NCI-H460 (cell line): ENCODE data around the gene LAMC2. TPM values are rescaled to one million over a fixed set of nuclear protein-coding genes. Genes with fewer than 3 reads are reported as not detected.

Source experiments
- DNase-seq: peaks from one replicate; pipeline ENCODE4 v3.0.0-alpha.2; 2016; ENCODE audit warnings: low read depth; ENCODE audit errors: extremely low read depth
- total RNA-seq: library from RNA; depleted of rRNA; stranded (reverse); fragments of >200 nt; shearing (Covaris generic); gene quantifications from 2 replicates; pipeline ENCODE4 v1.2.3, GENCODE V29; 2014

The LAMC2 gene
- total RNA-seq, 1 experiment from 2014 or later: 2.1 TPM

- no peak for DNase-seq
These were observed 18.4 kb upstream of the LAMC2 start for GRCh38 chr1:183167676-183168075.

- no peak for DNase-seq
These were observed 17.8 kb upstream of the LAMC2 start for GRCh38 chr1:183168308-183168707.

GRCh38 chr1:183173828-183174227, 12.2 kb upstream of the LAMC2 start:
- no peak for DNase-seq

- DNase-seq: no peak
These were observed 10.4 kb upstream of the LAMC2 start for GRCh38 chr1:183175631-183176030.

GRCh38 chr1:183178545-183178944, 7.5 kb upstream of the LAMC2 start:
- no peak for DNase-seq

- no peak for DNase-seq
These were observed 7.0 kb upstream of the LAMC2 start for GRCh38 chr1:183179033-183179432.

DNA sequence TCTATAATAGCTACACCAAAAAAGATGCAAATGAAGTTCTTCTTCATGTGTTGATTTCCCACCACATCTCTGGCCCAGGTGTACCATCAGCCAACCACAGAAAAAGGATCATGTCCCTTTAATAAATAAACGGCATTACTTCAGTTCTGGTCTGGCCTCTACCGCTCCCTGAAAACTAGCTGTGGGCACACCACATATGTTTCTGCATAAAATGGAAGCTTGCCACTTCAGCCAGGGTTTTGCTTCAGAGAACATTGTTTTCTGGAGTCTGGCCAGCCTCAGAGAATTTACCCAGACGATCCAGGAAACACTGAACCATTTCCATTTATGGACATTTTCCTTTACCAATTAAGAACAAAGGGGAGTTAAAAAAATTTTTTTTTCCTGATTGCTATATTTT, 5.8 kb upstream of the LAMC2 start:
- DNase-seq: no peak

- DNase-seq: peak; percentile 65
These were observed 5.4 kb upstream of the LAMC2 start for GRCh38 chr1:183180634-183181056.

DNA sequence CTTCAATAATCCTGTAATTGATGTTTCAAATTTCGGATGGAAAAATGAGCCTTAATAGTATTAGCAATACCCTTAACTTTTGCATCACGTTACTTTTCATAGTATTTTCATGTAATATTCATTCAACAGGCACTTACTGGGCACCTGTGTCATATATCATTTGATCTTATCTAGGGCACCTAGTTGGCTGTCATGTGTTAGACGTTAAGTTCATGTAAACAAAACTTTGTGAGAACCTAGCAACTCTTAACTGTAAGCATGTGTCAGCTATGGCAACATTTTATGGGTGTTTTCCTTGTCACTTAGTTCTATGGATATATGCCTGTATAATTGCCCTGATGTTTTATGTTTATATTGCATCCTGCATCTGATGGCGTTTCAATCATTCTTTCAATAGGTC, 777 bp downstream of the LAMC2 start:
- DNase-seq: no peak

DNA sequence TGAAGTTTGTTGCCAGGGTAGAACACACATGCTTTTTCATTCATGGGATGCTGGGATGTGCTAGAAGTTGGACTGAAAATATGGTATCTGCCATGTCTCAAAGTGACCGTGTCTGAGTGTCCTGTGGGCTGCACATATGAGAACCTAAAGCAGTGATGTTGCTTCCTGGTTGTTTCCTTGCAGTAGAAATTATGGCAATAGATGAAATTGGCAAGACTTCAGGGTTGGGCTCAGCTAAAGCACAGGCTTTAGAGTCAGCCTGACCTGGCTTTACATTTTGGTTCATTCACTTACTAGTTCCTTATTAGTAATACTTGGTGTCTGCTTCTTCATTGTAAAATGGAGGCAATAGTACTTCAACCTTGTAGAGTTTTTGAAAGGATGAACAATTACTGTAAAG, 2.2 kb downstream of the LAMC2 start:
- no peak for DNase-seq

GRCh38 chr1:183191833-183192232, 5.8 kb downstream of the LAMC2 start:
- DNase-seq: no peak

GRCh38 chr1:183193963-183194525, 8.0 kb downstream of the LAMC2 start:
- DNase-seq: no peak

GRCh38 chr1:183194527-183195141, 8.6 kb downstream of the LAMC2 start:
- DNase-seq: no peak

- DNase-seq: peak; percentile 34
These were observed 9.1 kb downstream of the LAMC2 start for GRCh38 chr1:183195142-183195574.

DNA sequence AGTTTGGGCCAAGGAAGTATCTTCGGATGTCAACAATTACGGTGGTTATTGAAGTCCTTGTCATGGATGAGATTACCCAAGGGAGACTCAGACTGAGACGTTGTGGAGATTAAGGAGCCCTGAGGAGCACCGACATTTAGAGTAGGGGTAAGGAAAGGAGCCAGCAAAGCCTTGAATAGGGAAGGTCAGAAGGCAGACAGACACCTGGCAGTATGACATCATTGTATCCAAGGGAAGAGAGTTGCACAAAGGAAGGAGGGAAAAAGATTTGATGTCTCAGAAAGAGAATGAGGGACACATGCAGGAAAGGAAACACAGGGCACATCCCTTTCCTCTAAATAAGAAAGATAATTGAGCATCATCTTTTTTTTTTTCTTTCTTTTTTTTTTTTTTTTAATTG, 11.7 kb downstream of the LAMC2 start:
- DNase-seq: no peak

DNA sequence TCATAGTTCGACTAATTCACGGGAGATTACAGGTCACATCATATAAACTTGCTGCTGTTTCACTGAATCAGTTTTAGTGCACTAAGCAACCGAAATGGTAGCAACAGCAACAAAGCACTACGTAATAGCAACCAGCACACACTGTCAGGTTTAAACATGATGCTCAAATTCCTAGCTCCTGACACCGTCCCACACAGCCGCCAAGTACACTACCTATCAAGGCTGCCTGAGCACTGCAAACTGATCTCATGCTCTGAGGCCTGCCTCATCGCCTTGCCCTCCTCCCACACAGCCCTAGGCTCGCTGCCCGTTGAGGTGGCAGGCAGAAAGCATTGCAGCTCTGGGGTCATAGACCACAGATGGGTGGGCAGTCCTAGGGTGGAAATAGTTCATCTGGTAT, 12.4 kb downstream of the LAMC2 start:
- no peak for DNase-seq

DNA sequence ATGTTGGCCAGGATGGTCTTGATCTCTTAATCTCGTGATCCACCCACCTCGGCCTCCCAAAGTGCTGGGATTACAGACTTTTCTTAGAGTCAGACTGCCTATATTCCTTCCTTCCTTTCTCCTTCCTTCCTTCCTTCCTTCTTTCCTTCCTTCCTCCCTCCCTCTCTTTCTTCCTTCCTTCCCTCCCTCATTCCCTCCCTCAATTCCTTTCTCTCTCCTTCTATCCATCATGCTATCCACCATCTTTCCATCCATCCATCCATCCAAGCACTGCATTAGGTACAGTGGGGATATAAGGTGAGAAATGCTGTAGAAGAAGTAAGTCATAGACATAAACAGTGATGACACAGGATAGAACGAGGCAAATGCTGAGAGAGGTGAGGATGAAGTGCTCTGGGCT, 13.2 kb downstream of the LAMC2 start:
- no peak for DNase-seq

GRCh38 chr1:183200451-183200850, 14.4 kb downstream of the LAMC2 start:
- DNase-seq: no peak

DNA sequence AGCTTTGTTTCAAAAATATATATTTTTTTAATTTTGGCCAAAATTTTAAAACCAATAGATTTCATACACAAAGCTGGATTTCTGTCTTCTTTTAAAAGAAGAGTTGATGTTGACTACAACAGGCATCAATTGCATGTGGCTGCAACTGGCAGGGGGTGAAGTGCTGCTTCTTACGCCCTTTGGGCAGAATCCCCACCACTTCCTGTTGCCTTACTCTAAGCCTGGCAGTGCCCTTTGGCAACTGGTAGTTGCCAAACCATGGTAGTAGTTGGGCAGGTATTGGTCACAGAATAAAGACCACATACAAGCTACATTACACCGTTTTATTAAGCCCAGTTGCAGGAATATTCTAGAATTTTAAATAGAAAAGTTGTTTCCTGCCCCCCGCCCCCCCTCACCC, 17.0 kb downstream of the LAMC2 start:
- DNase-seq: no peak

DNA sequence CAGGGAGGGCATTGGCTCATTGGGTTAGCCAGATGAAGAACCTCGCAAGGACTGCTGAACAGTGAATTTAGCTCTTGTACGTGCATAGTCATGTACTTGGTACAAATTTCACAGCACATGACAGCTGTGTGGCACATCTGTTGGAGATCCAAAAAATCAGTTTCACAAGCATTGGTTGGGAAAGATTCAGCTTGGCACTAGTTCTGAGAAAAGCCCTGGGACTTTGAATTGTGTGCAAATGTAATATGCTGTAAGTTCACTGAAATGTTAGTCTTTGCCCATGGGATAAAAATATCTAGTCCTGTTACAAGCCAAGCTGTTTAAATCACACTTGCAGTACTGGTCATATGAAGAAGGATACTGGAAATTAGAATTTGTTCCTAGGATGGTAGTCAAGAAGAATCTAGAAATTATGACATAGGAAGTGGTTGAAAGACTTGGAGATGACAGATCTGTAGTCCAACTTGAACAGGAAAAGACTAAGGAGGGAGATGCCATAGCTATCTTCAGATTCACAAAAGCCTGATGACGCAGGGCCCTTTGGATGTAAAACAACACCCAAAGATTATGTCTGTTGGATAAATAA, 19.2 kb downstream of the LAMC2 start:
- no peak for DNase-seq

DNA sequence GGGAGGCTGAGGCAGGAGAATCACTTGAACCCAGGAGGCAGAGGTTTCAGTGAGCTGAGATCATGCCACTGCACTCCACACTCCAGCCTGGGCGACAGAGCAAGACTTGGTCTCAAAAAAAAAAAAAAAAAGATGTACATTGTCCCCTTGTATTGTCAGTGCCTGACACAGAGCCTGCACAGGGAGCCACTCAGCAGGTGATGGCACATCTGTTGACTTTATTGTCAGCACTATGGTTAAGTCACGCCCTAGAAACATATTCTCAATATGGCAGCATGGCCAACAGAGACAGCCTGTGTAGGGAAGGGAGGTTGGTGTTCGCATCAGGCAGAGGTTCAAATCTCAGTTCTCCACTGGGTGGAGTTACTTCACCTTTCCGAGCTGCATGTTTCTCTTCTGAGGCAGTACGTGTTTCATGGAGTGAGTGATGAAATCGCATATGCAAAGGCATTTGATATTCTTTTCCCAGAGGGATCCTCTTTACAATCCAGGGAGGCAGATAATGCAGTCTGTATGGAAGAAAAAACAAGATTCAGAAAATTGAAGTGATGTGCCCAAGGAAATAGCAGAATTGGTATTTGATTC, 20.6 kb downstream of the LAMC2 start:
- no peak for DNase-seq

DNA sequence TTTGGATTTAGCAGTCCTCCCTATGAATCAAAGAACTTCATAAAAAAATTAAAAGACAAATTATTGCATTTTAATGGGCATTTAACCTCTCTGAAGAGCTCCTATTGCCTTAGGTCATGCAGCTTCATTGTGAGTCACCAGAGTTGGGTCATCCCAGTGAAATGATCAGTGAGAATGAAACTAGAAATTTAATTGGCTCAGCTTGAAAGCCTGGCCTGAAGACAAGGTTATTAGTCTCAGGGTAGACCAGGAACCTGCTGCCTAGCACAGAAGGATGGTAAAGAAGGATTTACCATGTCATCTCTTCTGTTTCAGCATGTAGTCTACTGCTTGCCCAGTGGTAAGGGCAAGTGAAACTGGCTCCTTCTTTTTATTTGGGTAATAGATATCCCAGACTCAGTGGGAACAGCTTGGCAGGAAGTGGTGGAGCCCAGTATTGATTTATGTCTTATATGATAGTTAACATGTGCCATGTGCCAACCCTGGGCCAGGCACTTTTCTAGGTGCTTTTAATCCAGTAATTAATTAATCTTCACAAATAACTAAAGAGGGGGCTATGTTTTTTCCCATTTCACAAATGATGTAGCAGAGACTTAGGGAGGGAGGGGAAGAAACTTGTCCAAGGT, 23.6 kb downstream of the LAMC2 start:
- peak; percentile 84 for DNase-seq
